Measurements from ENCODE around the gene KCNIP4. TPM values are rescaled to one million over a fixed set of nuclear protein-coding genes. Genes with fewer than 3 reads are reported as not detected.

Gene KCNIP4
- total and polyA plus RNA-seq, 9 of the 15 experiments (the other 6 are each of a cell fraction or from before 2014, with no cell fraction given): 0.25 to 0.41 TPM; not detected in 7

DNA sequence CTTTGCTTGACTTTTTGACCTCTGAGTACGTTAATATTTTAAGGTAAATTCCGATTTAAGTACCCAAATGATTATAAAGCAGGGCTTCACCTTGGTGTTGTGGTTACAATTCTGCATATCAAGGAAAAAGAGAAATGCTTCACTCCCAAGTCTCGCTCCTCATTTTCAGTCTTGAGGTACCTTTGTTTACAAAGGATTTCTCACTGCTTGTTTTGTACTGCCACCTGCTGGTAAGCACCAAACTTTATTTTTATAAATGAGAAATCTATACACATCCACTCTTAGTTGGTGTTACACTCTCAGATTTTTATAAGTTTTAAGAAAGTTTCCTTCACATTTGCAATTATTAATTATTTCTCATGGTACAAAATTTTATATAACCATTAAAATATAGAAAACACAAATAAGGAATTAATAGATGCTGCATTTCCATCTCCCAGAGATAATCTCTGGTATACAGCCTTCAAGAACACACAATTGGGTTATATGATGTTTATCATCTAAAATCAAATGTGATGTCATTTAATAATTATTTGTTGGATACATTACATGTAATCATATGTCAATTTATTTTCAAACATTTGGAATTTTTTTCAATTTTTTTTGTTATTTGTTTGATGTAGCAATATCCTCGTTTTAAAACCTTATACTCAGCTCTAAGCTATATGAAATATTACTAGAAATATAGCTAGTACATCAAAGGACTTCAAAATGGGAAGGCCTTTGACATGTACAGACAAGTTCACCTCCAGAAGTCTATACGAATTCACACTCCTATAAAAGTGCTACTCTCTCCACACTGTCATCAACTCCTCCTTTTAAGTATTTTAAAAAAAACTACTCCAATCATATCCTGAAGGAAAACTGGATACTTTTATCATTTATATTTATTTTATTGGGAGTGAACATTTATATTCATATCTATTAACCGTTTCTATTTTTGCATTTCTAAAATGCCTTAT, 179.9 kb downstream of the KCNIP4 start (continued):
- TF ChIP-seq, protein P1, sequence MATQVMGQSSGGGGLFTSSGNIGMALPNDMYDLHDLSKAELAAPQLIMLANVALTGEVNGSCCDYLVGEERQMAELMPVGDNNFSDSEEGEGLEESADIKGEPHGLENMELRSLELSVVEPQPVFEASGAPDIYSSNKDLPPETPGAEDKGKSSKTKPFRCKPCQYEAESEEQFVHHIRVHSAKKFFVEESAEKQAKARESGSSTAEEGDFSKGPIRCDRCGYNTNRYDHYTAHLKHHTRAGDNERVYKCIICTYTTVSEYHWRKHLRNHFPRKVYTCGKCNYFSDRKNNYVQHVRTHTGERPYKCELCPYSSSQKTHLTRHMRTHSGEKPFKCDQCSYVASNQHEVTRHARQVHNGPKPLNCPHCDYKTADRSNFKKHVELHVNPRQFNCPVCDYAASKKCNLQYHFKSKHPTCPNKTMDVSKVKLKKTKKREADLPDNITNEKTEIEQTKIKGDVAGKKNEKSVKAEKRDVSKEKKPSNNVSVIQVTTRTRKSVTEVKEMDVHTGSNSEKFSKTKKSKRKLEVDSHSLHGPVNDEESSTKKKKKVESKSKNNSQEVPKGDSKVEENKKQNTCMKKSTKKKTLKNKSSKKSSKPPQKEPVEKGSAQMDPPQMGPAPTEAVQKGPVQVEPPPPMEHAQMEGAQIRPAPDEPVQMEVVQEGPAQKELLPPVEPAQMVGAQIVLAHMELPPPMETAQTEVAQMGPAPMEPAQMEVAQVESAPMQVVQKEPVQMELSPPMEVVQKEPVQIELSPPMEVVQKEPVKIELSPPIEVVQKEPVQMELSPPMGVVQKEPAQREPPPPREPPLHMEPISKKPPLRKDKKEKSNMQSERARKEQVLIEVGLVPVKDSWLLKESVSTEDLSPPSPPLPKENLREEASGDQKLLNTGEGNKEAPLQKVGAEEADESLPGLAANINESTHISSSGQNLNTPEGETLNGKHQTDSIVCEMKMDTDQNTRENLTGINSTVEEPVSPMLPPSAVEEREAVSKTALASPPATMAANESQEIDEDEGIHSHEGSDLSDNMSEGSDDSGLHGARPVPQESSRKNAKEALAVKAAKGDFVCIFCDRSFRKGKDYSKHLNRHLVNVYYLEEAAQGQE (IDR thresholded peaks at IDR 0.05; ENCODE audit: borderline replicate concordance): peak; percentile 33; the same call in 1 of the 2 replicates
- TF ChIP-seq, protein P1 (CRISPR knock-in tag; IDR thresholded peaks at IDR 0.05; ENCODE audit: low read depth): no peak
- no peak for TF ChIP-seq SMAD4 (CRISPR knock-in tag; conservative IDR thresholded peaks at IDR 0.05)
- no peak for TF ChIP-seq PYGO2 (tag; IDR thresholded peaks at IDR 0.05)
- TF ChIP-seq ZNF165 (CRISPR knock-in tag; IDR thresholded peaks at IDR 0.05; ENCODE audit: borderline replicate concordance): no peak
- TF ChIP-seq KAT2B (IDR thresholded peaks at IDR 0.05; ENCODE audit: low read depth, low read length): no peak
- no peak for TF ChIP-seq ZNF699 (CRISPR knock-in tag; IDR thresholded peaks at IDR 0.05; ENCODE audit: insufficient replicate concordance)
- peak; percentile 58 to 78 for TF ChIP-seq RAD21 (CRISPR knock-in tag; conservative IDR thresholded peaks at IDR 0.05 in 1 of 2, IDR thresholded peaks at IDR 0.05 in 1 of 2)
- TF ChIP-seq, protein P2, sequence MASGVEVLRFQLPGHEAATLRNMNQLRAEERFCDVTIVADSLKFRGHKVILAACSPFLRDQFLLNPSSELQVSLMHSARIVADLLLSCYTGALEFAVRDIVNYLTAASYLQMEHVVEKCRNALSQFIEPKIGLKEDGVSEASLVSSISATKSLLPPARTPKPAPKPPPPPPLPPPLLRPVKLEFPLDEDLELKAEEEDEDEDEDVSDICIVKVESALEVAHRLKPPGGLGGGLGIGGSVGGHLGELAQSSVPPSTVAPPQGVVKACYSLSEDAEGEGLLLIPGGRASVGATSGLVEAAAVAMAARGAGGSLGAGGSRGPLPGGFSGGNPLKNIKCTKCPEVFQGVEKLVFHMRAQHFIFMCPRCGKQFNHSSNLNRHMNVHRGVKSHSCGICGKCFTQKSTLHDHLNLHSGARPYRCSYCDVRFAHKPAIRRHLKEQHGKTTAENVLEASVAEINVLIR (CRISPR knock-in tag; IDR thresholded peaks at IDR 0.05): no peak
- TF ChIP-seq TSC22D4 (tag; IDR thresholded peaks at IDR 0.05): no peak
- no peak for TF ChIP-seq KLF6 (CRISPR knock-in tag; IDR thresholded peaks at IDR 0.05; ENCODE audit: borderline replicate concordance)
- TF ChIP-seq PRMT5 (CRISPR knock-in tag; IDR thresholded peaks at IDR 0.05): no peak
- TF ChIP-seq PPARD (CRISPR knock-in tag; IDR thresholded peaks at IDR 0.05): no peak
- TF ChIP-seq, protein P3, sequence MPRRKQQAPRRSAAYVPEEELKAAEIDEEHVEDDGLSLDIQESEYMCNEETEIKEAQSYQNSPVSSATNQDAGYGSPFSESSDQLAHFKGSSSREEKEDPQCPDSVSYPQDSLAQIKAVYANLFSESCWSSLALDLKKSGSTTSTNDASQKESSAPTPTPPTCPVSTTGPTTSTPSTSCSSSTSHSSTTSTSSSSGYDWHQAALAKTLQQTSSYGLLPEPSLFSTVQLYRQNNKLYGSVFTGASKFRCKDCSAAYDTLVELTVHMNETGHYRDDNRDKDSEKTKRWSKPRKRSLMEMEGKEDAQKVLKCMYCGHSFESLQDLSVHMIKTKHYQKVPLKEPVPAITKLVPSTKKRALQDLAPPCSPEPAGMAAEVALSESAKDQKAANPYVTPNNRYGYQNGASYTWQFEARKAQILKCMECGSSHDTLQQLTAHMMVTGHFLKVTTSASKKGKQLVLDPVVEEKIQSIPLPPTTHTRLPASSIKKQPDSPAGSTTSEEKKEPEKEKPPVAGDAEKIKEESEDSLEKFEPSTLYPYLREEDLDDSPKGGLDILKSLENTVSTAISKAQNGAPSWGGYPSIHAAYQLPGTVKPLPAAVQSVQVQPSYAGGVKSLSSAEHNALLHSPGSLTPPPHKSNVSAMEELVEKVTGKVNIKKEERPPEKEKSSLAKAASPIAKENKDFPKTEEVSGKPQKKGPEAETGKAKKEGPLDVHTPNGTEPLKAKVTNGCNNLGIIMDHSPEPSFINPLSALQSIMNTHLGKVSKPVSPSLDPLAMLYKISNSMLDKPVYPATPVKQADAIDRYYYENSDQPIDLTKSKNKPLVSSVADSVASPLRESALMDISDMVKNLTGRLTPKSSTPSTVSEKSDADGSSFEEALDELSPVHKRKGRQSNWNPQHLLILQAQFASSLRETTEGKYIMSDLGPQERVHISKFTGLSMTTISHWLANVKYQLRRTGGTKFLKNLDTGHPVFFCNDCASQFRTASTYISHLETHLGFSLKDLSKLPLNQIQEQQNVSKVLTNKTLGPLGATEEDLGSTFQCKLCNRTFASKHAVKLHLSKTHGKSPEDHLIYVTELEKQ (CRISPR knock-in tag; IDR thresholded peaks at IDR 0.05): no peak
